AG09319 (cell line): Measurements from ENCODE around the gene FMOD.

Experiments
- DNase-seq: peaks from one replicate; pipeline ENCODE4 v3.0.0-alpha.2; 2010; ENCODE audit warnings: low read depth; ENCODE audit errors: extremely low read depth
- TF ChIP-seq, protein P1 (sequence below): IDR thresholded peaks from 2 replicates; pipeline ENCODE4 v1.5.1; 2011; ENCODE audit warnings: low read depth, mild to moderate bottlenecking, inconsistent platforms, low read length, moderate library complexity

The FMOD gene

DNA sequence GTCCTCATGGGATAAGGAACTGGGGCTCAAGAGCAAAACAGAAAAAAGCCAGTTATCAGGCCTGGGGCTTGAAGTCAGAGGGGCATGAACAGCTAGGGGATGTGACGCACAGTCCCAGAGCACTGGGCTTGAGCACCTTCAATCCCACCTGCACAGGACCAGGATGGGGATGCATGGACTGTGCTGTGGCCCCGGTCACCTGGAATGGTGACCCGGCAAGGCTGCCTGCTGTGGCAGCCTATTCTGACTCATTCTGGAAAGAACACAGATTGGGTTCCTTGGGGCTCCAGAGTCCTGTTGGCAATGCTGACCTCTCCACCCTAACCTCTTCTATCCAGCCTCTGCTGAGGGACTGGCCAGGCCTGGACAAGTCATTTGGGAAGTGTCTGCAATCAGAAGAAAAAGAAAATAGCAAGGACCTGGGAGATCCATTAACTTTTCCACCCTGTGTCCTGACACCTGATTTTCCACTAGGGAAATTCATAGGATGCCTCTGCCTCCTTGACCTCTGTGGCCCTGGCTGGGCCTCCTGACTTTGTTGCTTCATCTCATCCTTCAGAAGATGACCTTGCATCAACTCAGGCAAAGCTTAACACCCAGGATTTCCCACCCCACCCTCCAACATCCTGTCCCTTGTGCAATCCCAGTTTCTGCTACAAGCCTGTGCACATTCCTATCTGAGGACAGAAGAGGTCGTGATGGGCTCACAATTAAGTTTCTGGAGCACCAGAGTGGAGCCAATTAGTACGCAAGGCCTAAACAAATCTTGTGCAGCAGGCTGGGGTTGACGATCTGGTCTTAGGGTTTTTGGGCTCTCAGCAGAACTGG is 17.9 kb upstream of the FMOD start:
- peak; percentile 82 for DNase-seq
- TF ChIP-seq, protein P1, sequence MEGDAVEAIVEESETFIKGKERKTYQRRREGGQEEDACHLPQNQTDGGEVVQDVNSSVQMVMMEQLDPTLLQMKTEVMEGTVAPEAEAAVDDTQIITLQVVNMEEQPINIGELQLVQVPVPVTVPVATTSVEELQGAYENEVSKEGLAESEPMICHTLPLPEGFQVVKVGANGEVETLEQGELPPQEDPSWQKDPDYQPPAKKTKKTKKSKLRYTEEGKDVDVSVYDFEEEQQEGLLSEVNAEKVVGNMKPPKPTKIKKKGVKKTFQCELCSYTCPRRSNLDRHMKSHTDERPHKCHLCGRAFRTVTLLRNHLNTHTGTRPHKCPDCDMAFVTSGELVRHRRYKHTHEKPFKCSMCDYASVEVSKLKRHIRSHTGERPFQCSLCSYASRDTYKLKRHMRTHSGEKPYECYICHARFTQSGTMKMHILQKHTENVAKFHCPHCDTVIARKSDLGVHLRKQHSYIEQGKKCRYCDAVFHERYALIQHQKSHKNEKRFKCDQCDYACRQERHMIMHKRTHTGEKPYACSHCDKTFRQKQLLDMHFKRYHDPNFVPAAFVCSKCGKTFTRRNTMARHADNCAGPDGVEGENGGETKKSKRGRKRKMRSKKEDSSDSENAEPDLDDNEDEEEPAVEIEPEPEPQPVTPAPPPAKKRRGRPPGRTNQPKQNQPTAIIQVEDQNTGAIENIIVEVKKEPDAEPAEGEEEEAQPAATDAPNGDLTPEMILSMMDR: peak; percentile 70

DNA sequence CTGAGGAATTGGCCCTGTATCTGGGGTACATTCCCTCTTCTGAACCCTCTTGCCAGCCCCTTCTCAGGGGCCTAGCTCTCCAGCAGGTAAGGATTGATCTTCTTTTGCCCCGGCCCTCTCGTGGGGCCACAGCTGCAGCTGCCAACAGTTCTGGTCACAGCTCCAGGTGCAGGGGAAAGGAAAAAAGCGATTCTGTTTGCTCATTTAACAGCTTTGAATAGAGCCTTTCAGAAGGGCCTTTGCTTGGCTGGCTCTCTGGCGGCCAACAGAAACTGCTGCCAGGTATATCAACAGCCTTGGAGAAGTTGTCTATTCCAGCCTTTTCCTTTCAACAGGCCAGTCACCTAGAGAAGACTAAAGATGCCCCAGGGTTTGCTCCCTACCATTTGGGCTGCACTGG is 16.1 kb upstream of the FMOD start:
- no peak for DNase-seq
- TF ChIP-seq, protein P1: no peak

DNA sequence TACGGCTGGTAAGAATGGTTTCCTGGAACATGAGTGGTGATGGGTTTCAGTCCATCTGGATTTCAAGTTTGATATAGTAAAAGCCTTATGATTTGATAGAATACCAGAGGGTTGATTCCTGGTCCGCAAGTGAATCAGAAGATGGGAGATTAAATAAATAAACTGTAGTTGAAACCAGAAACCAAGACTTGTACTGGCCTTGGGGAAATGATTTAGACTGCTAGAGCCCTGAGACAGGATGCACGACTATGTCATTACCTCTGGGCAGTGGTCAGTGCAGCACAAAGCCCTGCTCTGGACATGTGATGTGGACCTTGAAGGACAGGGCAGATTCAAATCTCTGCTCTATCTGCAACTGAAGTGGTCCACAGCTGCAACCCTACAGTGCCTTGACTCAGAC is 15.6 kb upstream of the FMOD start:
- no peak for DNase-seq
- TF ChIP-seq, protein P1: no peak

DNA sequence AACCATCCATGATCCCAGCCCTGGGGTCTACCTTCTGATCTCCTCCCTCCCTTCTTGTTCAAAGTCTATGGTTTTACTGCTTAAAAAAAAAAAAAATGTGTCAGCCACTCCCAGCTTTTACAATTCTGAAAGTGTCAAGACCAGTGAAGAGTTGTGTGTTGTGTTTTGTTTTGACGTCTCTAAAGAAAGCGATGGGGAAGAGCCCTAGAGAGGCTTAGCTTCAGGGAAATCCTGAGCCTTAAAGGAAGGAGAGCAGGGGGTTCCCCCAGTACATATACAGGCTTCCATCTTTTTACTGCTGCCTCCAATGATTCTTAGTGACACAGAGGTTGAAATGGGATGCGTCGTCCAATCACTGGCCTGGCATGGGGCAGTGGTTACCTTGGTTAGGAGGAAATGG is 13.9 kb upstream of the FMOD start:
- TF ChIP-seq, protein P1: no peak
- DNase-seq: no peak

DNA sequence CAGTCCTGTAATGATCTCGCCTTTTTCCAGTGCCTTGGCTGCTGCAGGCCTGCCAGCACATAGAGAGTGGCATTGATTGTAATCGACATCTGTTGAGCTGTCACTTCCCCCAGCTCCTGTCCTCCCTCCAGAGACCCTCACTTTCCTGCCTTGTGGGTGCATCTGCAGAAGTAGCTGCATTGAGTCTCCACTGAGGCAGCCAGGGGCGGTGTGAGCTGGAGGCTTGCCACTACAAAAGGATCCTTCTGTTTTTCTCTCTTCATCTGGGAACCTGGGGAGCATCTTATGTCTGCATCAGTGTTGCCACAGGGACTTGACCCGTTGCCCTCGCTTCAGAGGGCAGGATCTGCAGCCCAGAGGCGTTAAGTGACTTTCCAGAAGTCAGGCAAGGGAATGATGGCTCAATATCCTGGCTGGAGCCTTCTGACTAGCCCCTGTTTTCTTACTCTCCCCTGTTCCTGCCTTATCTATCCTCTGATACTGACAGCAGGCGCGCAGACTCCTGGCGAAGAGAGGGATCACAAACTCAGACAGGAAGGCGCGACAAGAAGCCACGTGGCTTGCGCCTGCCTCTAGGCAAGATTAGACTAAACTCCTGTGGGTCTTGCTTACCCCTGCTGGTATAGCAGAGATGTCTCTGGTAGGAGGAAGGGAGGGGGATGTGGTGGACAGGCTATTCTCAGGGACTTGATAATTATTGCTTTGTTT is 13.3 kb upstream of the FMOD start:
- TF ChIP-seq, protein P1: no peak
- no peak for DNase-seq

DNA sequence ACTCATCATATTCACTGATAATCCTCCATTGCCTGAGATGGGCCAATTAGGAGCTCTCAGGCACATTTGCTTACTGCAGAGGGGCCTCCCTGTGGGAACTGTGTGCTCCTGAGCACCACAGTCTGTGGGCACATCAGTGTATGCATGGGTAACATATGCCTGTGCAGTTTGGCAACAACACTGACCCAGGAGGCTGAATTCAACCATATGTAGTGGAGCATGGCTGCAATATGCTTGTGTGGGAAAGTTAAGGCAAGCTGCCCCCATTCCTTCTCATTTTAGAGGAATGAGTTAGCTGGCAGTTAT is 11.8 kb upstream of the FMOD start:
- no peak for DNase-seq
- TF ChIP-seq, protein P1: no peak

DNA sequence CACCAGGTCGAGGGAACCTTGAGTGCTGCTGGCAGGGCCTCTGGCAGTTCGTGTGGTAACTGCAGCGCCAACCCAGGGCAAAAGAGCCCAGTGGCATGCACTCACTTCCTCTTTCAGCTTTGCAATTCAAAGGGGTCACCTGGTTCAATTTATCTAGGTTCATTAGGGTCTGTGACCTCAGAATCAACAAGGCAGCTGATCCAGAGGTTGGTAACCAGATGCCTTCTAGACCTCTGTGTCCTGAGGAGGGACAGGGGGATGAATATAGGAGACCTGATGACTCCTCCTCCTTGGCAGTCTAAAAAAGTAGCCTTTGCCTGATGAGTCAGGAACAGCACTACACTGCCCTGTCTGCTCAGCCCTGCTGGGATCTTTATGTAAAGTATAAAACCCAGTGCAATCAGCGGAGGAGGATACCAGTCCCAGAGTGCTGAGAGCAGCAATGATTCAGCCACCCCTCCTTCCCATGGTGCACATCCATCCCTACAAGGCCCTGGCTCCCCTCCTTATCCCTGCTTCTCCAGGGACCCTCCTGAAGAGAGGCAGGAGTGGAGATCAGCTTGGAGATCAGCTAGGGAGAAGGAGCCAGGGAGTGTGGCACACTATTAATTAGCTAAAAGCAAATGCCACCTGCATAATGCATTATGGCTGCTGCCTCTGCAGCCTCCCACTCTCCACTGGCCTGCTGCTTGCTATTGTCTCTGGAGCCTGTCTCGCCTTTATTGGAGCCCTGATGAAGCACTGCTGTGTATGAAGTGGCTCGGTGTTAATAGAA is 11.2 kb upstream of the FMOD start:
- no peak for DNase-seq
- TF ChIP-seq, protein P1: no peak
